Fibroblast of peridontal ligament (primary cell): ENCODE data around the gene NUP107.
"Not testable (repeated sequence)": the region's sequence is repeated elsewhere in the genome, so short reads cannot be mapped to it uniquely, and the experiment has no call there.

Experiments used
- DNase-seq: peaks from one replicate; pipeline ENCODE4 v3.0.0-alpha.2; 2010; ENCODE audit errors: extremely low read depth

The NUP107 gene

GRCh38 chr12:68686595-68687521, at the start of gene NUP107:
TSS of gene NUP107 (plus strand) at chr12:68686978. CDS start at chr12:68687066, 88 bp downstream.
- peak; percentile 99 for DNase-seq

GRCh38 chr12:68637439-68637838, 49.3 kb upstream of the NUP107 start:
- not testable (repeated sequence) for DNase-seq

- DNase-seq: no peak
Measured at GRCh38 chr12:68638171-68638570, 48.6 kb upstream of the NUP107 start.

GRCh38 chr12:68638721-68639395, 47.9 kb upstream of the NUP107 start:
- no peak for DNase-seq

GRCh38 chr12:68639396-68639767, 47.4 kb upstream of the NUP107 start:
- DNase-seq: no peak

- DNase-seq: peak; percentile 55
Measured at GRCh38 chr12:68641138-68641537, 45.6 kb upstream of the NUP107 start.

- no peak for DNase-seq
Measured at GRCh38 chr12:68646484-68646883, 40.3 kb upstream of the NUP107 start.

- no peak for DNase-seq
Measured at GRCh38 chr12:68647507-68647906, 39.3 kb upstream of the NUP107 start.

GRCh38 chr12:68648179-68648578, 38.6 kb upstream of the NUP107 start:
- DNase-seq: peak; percentile 54

- DNase-seq: no peak
Measured at GRCh38 chr12:68665016-68665569, 21.7 kb upstream of the NUP107 start.

- no peak for DNase-seq
Measured at GRCh38 chr12:68667291-68667690, 19.5 kb upstream of the NUP107 start.

GRCh38 chr12:68667896-68668295, 18.9 kb upstream of the NUP107 start:
- DNase-seq: no peak

- DNase-seq: no peak
Measured at GRCh38 chr12:68671179-68671578, 15.6 kb upstream of the NUP107 start.

GRCh38 chr12:68673788-68674187, 13.0 kb upstream of the NUP107 start:
- no peak for DNase-seq

GRCh38 chr12:68674376-68674775, 12.4 kb upstream of the NUP107 start:
- no peak for DNase-seq

GRCh38 chr12:68675101-68675842, 11.5 kb upstream of the NUP107 start:
- no peak for DNase-seq

- DNase-seq: not testable (repeated sequence)
Measured at GRCh38 chr12:68676854-68677253, 9.9 kb upstream of the NUP107 start.

GRCh38 chr12:68686262-68686594, 550 bp upstream of the NUP107 start:
- DNase-seq: no peak

- no peak for DNase-seq
Measured at GRCh38 chr12:68695454-68695853, 8.7 kb downstream of the NUP107 start.

GRCh38 chr12:68699486-68699885, 12.7 kb downstream of the NUP107 start:
- DNase-seq: no peak

GRCh38 chr12:68727776-68728175, 41.0 kb downstream of the NUP107 start:
- no peak for DNase-seq

- peak; percentile 74 for DNase-seq
Measured at GRCh38 chr12:68733661-68734071, 46.9 kb downstream of the NUP107 start.
